Measurements from ENCODE around the gene BMERB1. TPM values are rescaled to one million over a fixed set of nuclear protein-coding genes. Genes with fewer than 3 reads are reported as not detected.

The BMERB1 gene
- total and polyA plus RNA-seq, 9 of the 15 experiments (the other 6 are each of a cell fraction or from before 2014, with no cell fraction given), result 0.29 to 2.9 (median 0.94) TPM

- POLR2A ChIA-PET, result interaction anchor here (0.6 kb wide), 1 partner anchor 61 kb away, joined by 3 read pairs; no protein-coding TSS in a partner anchor
- no peak overlapping the region for H3K4me2 ChIP-seq (ENCODE audit: insufficient read depth, low read length)
- ATAC-seq (no peak), FAIRE-seq (no peak), DNase-seq (ENCODE audit: extremely low read depth in 1 of 4, low spot score in 3 of 4) (no peak)
- in situ Hi-C loops (cut with MboI), result no loop called here
- TF ChIP-seq FOXP1 (CRISPR knock-in tag; IDR thresholded peaks at IDR 0.05) (no peak), RBM14 (IDR thresholded peaks at IDR 0.05; ENCODE audit: borderline replicate concordance, insufficient read depth, low read depth, low read length) (no peak), ZNF655 (CRISPR knock-in tag; IDR thresholded peaks at IDR 0.05) (no peak), NR3C1 (CRISPR knock-in tag; IDR thresholded peaks at IDR 0.05) (no peak), KAT2B (IDR thresholded peaks at IDR 0.05; ENCODE audit: low read depth, low read length) (no peak), SREBF1 (IDR thresholded peaks at IDR 0.05; ENCODE audit: borderline replicate concordance, low read depth, low read length) (no peak), KDM4B (IDR thresholded peaks at IDR 0.05; ENCODE audit: borderline replicate concordance in 2 of 2, low read depth in 1 of 2) (no peak), NR2F6 (CRISPR knock-in tag; IDR thresholded peaks at IDR 0.05) (no peak), BRF1 (IDR thresholded peaks at IDR 0.05; ENCODE audit: borderline replicate concordance, extremely low read depth, insufficient read length) (no peak), RCOR1 (IDR thresholded peaks at IDR 0.05; ENCODE audit: borderline replicate concordance in 1 of 2, low read depth in 2 of 2, low read length in 2 of 2) (no peak), NFYB (IDR thresholded peaks at IDR 0.05; ENCODE audit: extremely low read depth, insufficient read length) (no peak)
- H3K27me3 ChIP-seq (ENCODE audit: control insufficient read depth in 2 of 2, insufficient read depth in 2 of 2, low read length in 2 of 2), result no peaks in the 10 kb centered on the region
- no peaks in the 10 kb centered on the region for H3K9me1 ChIP-seq (ENCODE audit: control insufficient read depth, insufficient read depth, low read length)
- H3K4me3 ChIP-seq, result no peak overlapping the region
- no peak overlapping the region for H2AFZ ChIP-seq (ENCODE audit: low read depth, low read length)
- CTCF ChIA-PET (ENCODE audit: low intra/inter-chr PET ratio), result no interaction called here
- no peaks in the 10 kb centered on the region for H3K36me3 ChIP-seq (ENCODE audit: control insufficient read depth, insufficient read depth, low read length)
- intact Hi-C loops (cut with micrococcal nuclease), result no loop called here
- peaks cover 7% of the 10 kb centered on the region; the same call in 1 of the 2 replicates for H3K9me3 ChIP-seq (replicated peaks; ENCODE audit: control insufficient read depth, insufficient read depth, low read depth, low read length)
- H3K9ac ChIP-seq (ENCODE audit: insufficient read depth in 1 of 2, low read depth in 2 of 2, low read length in 2 of 2), result no peak overlapping the region
- no peaks in the 10 kb centered on the region for H4K20me1 ChIP-seq (replicated peaks; ENCODE audit: control insufficient read depth, insufficient read depth, low read length)
- H3K79me2 ChIP-seq (ENCODE audit: control insufficient read depth, insufficient read depth, low read length), result no peaks in the 10 kb centered on the region
- H3K27ac ChIP-seq (ENCODE audit: extremely low read depth, low read depth, low read length), result no peak overlapping the region
- no TSS peak for BruUV-seq (replicated peaks)
- peaks cover 16 to 17% of the 10 kb centered on the region in 2 experiments for H3K4me1 ChIP-seq (replicated peaks in 1 of 2; ENCODE audit: control insufficient read depth in 2 of 2, insufficient read depth in 2 of 2, low read length in 2 of 2)
- WGBS (ENCODE audit: insufficient coverage, low coverage, missing lambda C conversion rate), result 48% methylated on average over 5 of the region's 5 CpGs
Measured at GRCh38 chr16:15544405-15544804, 110.0 kb downstream of the BMERB1 start.

Measured in K562 (cell line).